Upper lobe of left lung (tissue), 6 donors: ENCODE data around the gene GPR171. TPM values are rescaled to one million over a fixed set of nuclear protein-coding genes. Genes with fewer than 3 reads are reported as not detected.
"Not testable (repeated sequence)": the region's sequence is repeated elsewhere in the genome, so short reads cannot be mapped to it uniquely, and the experiment has no call there.

ENCODE experiments used
- ATAC-seq, 2 donors: fragments of 200-7000 bp; cut with Tn5 transposase; one replicate each; pipeline ENCODE4 v1.9.1; 2022; ENCODE audit warnings: mild to moderate bottlenecking in 2 of 2, moderate library complexity in 2 of 2; ENCODE audit not compliant: low FRiP score in 2 of 2
- DNase-seq, 2 donors: peaks; one replicate each; pipeline ENCODE4 v3.0.0-alpha.2; 2019 to 2020
- H3K27ac ChIP-seq, 4 donors: fragments of 200-600 bp; sonication (generic); one replicate each; pipeline ENCODE4 v1.5.1; 2016 to 2019
- H3K27me3 ChIP-seq, 4 donors: fragments of 200-600 bp; sonication (generic); one replicate each; pipeline ENCODE4 v1.5.1; 2017 to 2019
- H3K36me3 ChIP-seq, 4 donors: fragments of 200-600 bp; sonication (generic); one replicate each; pipeline ENCODE4 v1.5.1; 2016 to 2019
- H3K4me1 ChIP-seq, 4 donors: fragments of 200-600 bp; sonication (generic); one replicate each; pipeline ENCODE4 v1.5.1; 2018 to 2019
- H3K4me3 ChIP-seq, 4 donors: fragments of 200-600 bp; sonication (generic); one replicate each; pipeline ENCODE4 v1.5.1; 2017 to 2019; ENCODE audit warnings: mild to moderate bottlenecking in 2 of 4, moderate library complexity in 1 of 4
- H3K9me3 ChIP-seq, 4 donors: fragments of 200-600 bp; sonication (generic); one replicate each; pipeline ENCODE4 v1.5.1; 2018 to 2019
- EP300 ChIP-seq, 4 donors: sonication (generic); formaldehyde crosslinking; IDR thresholded peaks; one replicate each; pipeline ENCODE4 v1.5.1; 2017; ENCODE audit warnings: antibody characterized with exemption in 4 of 4, control low read depth in 2 of 4
- POLR2A ChIP-seq, 4 donors: fragments of 450-650 bp; IDR thresholded peaks; one replicate each; pipeline ENCODE4 v1.5.1; 2016 to 2017; ENCODE audit warnings: antibody characterized with exemption in 4 of 4, mild to moderate bottlenecking in 2 of 4
- POLR2AphosphoS5 ChIP-seq, 2 donors: sonication (generic); formaldehyde crosslinking; IDR thresholded peaks; one replicate each; pipeline ENCODE4 v1.5.1; 2017; ENCODE audit warnings: antibody characterized with exemption in 2 of 2
- WGBS, 2 donors: methylation state at CpG; one replicate each; pipeline ENCODE4 v1.1.5; 2017 to 2018; 5-methylcytosine and 5-hydroxymethylcytosine counted together
- total RNA-seq, 6 donors: library from RNA; depleted of rRNA in 4 of 6; stranded (reverse); fragments of >200 nt in 4 of 6; gene quantifications; one replicate each; pipeline versions ENCODE4 v1.1.0 to v1.2.1, GENCODE V29; 2016 to 2021
- TF ChIP-seq, protein P1 (sequence below), 6 experiments: fragments of 450-650 bp in 4 of 6; fragments of 200-600 bp in 2 of 6; sonication (generic) in 2 of 6; IDR thresholded peaks; one replicate each; pipeline ENCODE4 v1.5.1; 2016 to 2019; ENCODE audit warnings: antibody characterized with exemption in 6 of 6
- donor health status: DM: no; HTN: no; CAD: no; lungs with moderate emphysema.
- donor health status: DM: no; HTN: yes; CAD: no; lungs with severe emphysema.

Gene GPR171
- total RNA-seq, 6 donors from 2014 or later, result 1.0 to 6.6 (median 2.8) TPM

DNA sequence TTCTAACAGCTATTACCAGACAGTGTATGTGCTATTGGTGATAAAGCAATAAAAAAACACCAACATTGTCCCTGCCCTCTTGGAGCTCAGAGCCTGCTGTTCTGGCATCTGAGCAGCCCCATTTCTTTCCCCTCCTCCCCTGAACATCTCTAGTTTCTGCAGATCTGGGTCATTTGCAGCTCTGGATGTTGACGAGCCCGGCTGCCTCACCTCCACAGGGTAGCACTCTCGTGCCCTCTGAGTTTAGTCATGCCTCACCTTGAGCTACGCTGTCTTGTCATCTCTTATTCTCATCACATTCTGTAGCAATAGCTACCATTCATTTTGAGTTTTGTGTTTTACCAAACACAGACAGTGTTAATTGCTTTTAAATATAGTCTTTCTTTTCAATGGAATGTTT is 30.0 kb upstream of the GPR171 start:
- 88 to 89% methylated on average over 4 of the region's 4 CpGs for WGBS, 2 donors
- H3K4me3 ChIP-seq, result no peak overlapping the region
- no peak for DNase-seq
- H3K36me3 ChIP-seq, result no peaks in the 10 kb centered on the region
- H3K27me3 ChIP-seq, result no peaks in the 10 kb centered on the region
- H3K27ac ChIP-seq, result no peak overlapping the region
- H3K9me3 ChIP-seq, result no peaks in the 10 kb centered on the region
- TF ChIP-seq POLR2AphosphoS5 (IDR thresholded peaks at IDR 0.05) (no peak), POLR2A (IDR thresholded peaks at IDR 0.05) (no peak), EP300 (IDR thresholded peaks at IDR 0.05) (no peak)
- TF ChIP-seq, protein P1, sequence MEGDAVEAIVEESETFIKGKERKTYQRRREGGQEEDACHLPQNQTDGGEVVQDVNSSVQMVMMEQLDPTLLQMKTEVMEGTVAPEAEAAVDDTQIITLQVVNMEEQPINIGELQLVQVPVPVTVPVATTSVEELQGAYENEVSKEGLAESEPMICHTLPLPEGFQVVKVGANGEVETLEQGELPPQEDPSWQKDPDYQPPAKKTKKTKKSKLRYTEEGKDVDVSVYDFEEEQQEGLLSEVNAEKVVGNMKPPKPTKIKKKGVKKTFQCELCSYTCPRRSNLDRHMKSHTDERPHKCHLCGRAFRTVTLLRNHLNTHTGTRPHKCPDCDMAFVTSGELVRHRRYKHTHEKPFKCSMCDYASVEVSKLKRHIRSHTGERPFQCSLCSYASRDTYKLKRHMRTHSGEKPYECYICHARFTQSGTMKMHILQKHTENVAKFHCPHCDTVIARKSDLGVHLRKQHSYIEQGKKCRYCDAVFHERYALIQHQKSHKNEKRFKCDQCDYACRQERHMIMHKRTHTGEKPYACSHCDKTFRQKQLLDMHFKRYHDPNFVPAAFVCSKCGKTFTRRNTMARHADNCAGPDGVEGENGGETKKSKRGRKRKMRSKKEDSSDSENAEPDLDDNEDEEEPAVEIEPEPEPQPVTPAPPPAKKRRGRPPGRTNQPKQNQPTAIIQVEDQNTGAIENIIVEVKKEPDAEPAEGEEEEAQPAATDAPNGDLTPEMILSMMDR (IDR thresholded peaks at IDR 0.05), result no peak
- ATAC-seq, result no peak
- H3K4me1 ChIP-seq, result peaks cover under 1 to 3% (median 2%) of the 10 kb centered on the region in 4 donors

DNA sequence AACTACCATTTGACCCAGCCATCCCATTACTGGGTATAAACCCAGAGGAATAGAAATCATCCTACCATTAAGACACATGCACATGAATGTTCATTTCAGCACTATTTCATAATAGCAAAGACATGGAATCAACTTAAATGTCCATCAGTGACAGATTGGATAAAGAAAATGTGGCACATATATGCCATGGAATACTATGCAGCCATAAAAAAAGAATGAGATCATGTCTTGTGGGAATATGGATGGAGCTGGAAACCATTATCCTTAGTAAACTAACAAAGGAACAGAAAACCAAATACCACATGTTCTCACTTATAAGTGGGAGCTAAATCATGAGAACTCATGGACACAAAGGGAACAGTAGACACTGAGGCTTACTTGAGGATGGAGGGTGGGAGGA is 29.4 kb upstream of the GPR171 start:
- H3K36me3 ChIP-seq, H3K4me1 ChIP-seq, H3K9me3 ChIP-seq, ATAC-seq, H3K27me3 ChIP-seq, H3K4me3 ChIP-seq, H3K27ac ChIP-seq, DNase-seq: not testable (repeated sequence)

DNA sequence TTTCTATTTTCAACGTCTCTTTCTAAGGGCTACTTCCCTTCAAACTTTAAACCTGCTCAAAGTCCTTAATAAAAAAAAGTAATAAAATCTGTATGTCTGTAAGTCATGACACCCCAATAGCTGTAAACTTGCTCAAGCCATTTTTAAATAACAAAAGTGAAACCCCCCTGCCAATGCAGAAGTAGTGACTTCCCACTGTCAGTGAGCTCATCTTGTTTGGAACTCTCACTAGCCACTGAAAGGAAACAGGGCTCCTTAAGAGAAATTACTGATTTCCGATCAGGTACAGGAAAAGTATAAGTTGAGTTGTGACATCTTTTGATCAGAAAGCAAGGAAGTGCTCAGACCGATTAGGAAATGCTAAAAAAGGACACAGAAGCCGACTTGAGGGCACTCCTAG is 27.6 kb upstream of the GPR171 start:
- peak in 1 of 2 donors; percentile 30 for ATAC-seq
- H3K36me3 ChIP-seq, result no peaks in the 10 kb centered on the region
- H3K27ac ChIP-seq, result peak overlapping the region in 1 of 4 donors; percentile 43
- no peak overlapping the region for H3K4me3 ChIP-seq
- no peaks in the 10 kb centered on the region for H3K9me3 ChIP-seq
- H3K27me3 ChIP-seq, result no peaks in the 10 kb centered on the region
- DNase-seq, result no peak
- TF ChIP-seq POLR2AphosphoS5 (IDR thresholded peaks at IDR 0.05) (no peak), POLR2A (IDR thresholded peaks at IDR 0.05) (no peak), EP300 (IDR thresholded peaks at IDR 0.05) (no peak)
- TF ChIP-seq, protein P1 (IDR thresholded peaks at IDR 0.05), result no peak
- 27 to 32% methylated on average over 4 of the region's 4 CpGs for WGBS, 2 donors
- peaks cover 4 to 10% (median 9%) of the 10 kb centered on the region in 4 donors for H3K4me1 ChIP-seq

DNA sequence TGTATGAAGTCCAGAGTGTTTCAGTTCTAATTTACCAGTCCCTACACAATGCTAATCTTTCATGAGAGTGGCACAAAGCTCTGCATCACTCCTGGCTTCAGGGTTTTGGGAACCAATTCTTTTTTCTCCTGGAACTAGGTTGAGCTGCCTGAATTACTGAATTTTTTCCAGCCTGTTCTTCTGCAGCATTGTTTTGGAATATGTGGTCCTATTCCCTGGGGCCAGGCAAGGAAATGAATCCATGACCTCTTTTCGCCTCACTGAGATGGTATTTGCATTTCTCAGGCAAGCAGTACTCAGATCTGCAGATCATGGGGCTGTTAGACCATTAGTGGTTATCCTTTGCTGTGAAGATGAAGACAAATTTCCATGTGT is 25.6 kb upstream of the GPR171 start:
- TF ChIP-seq, protein P1 (IDR thresholded peaks at IDR 0.05), result no peak
- no peak for TF ChIP-seq POLR2AphosphoS5 (IDR thresholded peaks at IDR 0.05)
- TF ChIP-seq EP300 (IDR thresholded peaks at IDR 0.05), result no peak
- no peak for TF ChIP-seq POLR2A (IDR thresholded peaks at IDR 0.05)
- DNase-seq (no peak), ATAC-seq (no peak)
- Histone ChIP-seq H3K9me3 (no peaks in the 10 kb centered on the region), H3K4me1 (peaks cover 4 to 10% (median 9%) of the 10 kb centered on the region in 4 donors), H3K27ac (no peak overlapping the region), H3K36me3 (no peaks in the 10 kb centered on the region), H3K4me3 (no peak overlapping the region), H3K27me3 (no peaks in the 10 kb centered on the region)
- 92 to 100% methylated on average over 1 of the region's 1 CpG for WGBS, 2 donors

DNA sequence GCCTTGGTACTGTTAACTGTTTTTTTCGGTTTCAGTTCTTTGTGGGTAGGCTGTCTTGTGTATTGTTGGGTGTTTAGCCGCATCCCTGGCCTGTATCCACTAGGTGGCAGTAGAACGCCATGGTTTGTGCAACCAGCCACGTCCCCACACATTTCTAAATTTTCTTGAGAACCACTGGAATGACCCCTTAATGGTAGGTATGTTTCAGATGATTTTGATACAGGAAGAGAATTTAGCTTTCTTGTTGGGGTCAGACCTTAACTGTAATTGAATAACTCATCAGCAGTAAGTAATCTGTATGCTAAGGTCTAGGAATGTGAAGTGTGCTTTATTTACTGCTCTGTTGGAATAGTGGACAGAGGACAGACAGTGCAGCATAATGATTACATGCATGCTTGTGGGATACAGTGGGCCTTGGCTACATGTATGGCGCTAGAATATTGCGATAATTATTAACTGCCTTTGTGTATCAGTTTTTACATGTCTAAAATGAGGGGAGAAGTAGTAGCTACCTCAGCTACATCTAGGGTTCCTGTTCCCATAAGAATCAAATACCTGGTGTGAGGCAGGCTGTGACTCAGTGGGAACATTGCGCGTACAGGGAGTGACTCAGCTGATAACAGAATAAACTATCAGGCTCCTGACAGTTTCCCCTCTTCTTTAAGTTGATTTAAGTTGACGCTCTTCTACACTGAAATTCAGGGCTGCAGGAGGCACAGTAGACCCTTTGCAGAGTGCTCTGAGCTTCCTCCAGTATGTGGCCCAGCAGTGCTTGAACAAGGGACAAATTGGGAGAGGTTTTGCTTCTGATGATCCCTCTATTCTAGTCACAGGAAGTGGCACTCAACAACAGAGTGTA is 25.0 kb upstream of the GPR171 start:
- peak; percentile 91 to 93 for ATAC-seq
- Histone ChIP-seq H3K36me3 (no peaks in the 10 kb centered on the region), H3K9me3 (no peaks in the 10 kb centered on the region), H3K4me3 (no peak overlapping the region), H3K4me1 (peaks cover 4 to 10% (median 9%) of the 10 kb centered on the region in 4 donors), H3K27me3 (no peaks in the 10 kb centered on the region), H3K27ac (peak overlapping the region in 1 of 4 donors; percentile 3)
- TF ChIP-seq EP300 (IDR thresholded peaks at IDR 0.05), result no peak
- TF ChIP-seq, protein P1 (IDR thresholded peaks at IDR 0.05), result peak; percentile 74 to 86 (median 86)
- TF ChIP-seq POLR2A (IDR thresholded peaks at IDR 0.05), result no peak
- peak in 1 of 2 donors; percentile 75 for DNase-seq
- 40 to 44% methylated on average over 9 of the region's 9 CpGs for WGBS, 2 donors
